ENCODE data around the gene CABLES2. TPM values are rescaled to one million over a fixed set of nuclear protein-coding genes. Genes with fewer than 3 reads are reported as not detected.
A peak's percentile ranks its signal among the peaks of the same experiment; 100 is the strongest.

Gene CABLES2
- total RNA-seq, 6 experiments from 2014 or later, result 1.4 to 2.9 (median 2.5) TPM

GRCh38 chr20:62356589-62357186 lies 50.4 kb downstream of the CABLES2 start:
- Histone ChIP-seq H3K4me3 (no peak overlapping the region), H3K36me3 (peaks cover 0 to 2% (median 0%) of the 10 kb centered on the region in 4 donors), H3K27ac (peak overlapping the region in 2 of 3 donors; percentile 63 to 66), H3K27me3 (no peaks in the 10 kb centered on the region), H3K9me3 (no peaks in the 10 kb centered on the region), H3K4me1 (peaks cover 0 to 63% (median 32%) of the 10 kb centered on the region in 4 donors)
- intact Hi-C loops (cut with DNase I), result loop anchor here in 1 of 2 donors (10.0 kb wide), 1 partner anchor 52 kb away; the partner anchor contains the start of gene ADRM1
- no peak for TF ChIP-seq CTCF (IDR thresholded peaks at IDR 0.05)
- TF ChIP-seq POLR2A (IDR thresholded peaks at IDR 0.05), result no peak
- WGBS (ENCODE audit: insufficient coverage, low coverage, low lambda C conversion rate, missing lambda C conversion rate), result 60% methylated on average over 1 of the region's 17 CpGs
- peak in 2 of 3 donors; percentile 21 to 54 for DNase-seq
- no peak for ATAC-seq

- H3K4me1 ChIP-seq, result peaks cover 0 to 63% (median 32%) of the 10 kb centered on the region in 4 donors
- H3K9me3 ChIP-seq, result no peaks in the 10 kb centered on the region
- intact Hi-C loops (cut with DNase I), result loop anchor here in 1 of 2 donors (10.0 kb wide), 1 partner anchor 51 kb away; the partner anchor contains the start of gene ADRM1
- peak in 1 of 3 donors; percentile 34 for DNase-seq
- peaks cover 0 to 6% (median 0%) of the 10 kb centered on the region in 4 donors for H3K36me3 ChIP-seq
- ATAC-seq, result no peak
- TF ChIP-seq POLR2A (IDR thresholded peaks at IDR 0.05) (no peak), CTCF (IDR thresholded peaks at IDR 0.05) (no peak)
- peak overlapping the region; percentile 62 to 66 (median 63) for H3K27ac ChIP-seq
- no peaks in the 10 kb centered on the region for H3K27me3 ChIP-seq
- no peak overlapping the region for H3K4me3 ChIP-seq
- 21% methylated on average over 11 of the region's 29 CpGs for WGBS (ENCODE audit: insufficient coverage, low coverage, low lambda C conversion rate, missing lambda C conversion rate)
Observed at GRCh38 chr20:62355878-62356588, 51.1 kb downstream of the CABLES2 start.

- Histone ChIP-seq H3K36me3 (peaks cover 0 to 6% (median 0%) of the 10 kb centered on the region in 4 donors), H3K27ac (peak overlapping the region; percentile 43 to 66 (median 62)), H3K4me1 (peaks cover 0 to 63% (median 32%) of the 10 kb centered on the region in 4 donors), H3K27me3 (no peaks in the 10 kb centered on the region), H3K4me3 (no peak overlapping the region), H3K9me3 (no peaks in the 10 kb centered on the region)
- TF ChIP-seq POLR2A (IDR thresholded peaks at IDR 0.05), result no peak
- TF ChIP-seq CTCF (IDR thresholded peaks at IDR 0.05), result no peak
- WGBS (ENCODE audit: insufficient coverage, low coverage, low lambda C conversion rate, missing lambda C conversion rate), result no CpG with 5 or more reads among the region's 11 CpGs
- DNase-seq (peak in 2 of 3 donors; percentile 72 to 81), ATAC-seq (peak; percentile 19 to 56 (median 37))
- intact Hi-C loops (cut with DNase I), result loop anchor here in 1 of 2 donors (10.0 kb wide), 1 partner anchor 51 kb away; the partner anchor contains the start of gene ADRM1
Observed at GRCh38 chr20:62355516-62355877, 51.6 kb downstream of the CABLES2 start.

GRCh38 chr20:62354811-62355341 lies 52.2 kb downstream of the CABLES2 start:
- WGBS (ENCODE audit: insufficient coverage, low coverage, low lambda C conversion rate, missing lambda C conversion rate), result no CpG with 5 or more reads among the region's 16 CpGs
- H3K27ac ChIP-seq, result peak overlapping the region; percentile 43 to 66 (median 62)
- H3K36me3 ChIP-seq, result peaks cover 0 to 6% (median 0%) of the 10 kb centered on the region in 4 donors
- H3K9me3 ChIP-seq, result no peaks in the 10 kb centered on the region
- intact Hi-C loops (cut with DNase I), result loop anchor here in 1 of 2 donors (10.0 kb wide), 1 partner anchor 50 kb away; the partner anchor contains the start of gene ADRM1
- H3K4me3 ChIP-seq, result no peak overlapping the region
- no peaks in the 10 kb centered on the region for H3K27me3 ChIP-seq
- H3K4me1 ChIP-seq, result peaks cover 0 to 63% (median 32%) of the 10 kb centered on the region in 4 donors
- DNase-seq, result peak in 1 of 3 donors; percentile 17
- ATAC-seq, result no peak
- no peak for TF ChIP-seq CTCF (IDR thresholded peaks at IDR 0.05)
- TF ChIP-seq POLR2A (IDR thresholded peaks at IDR 0.05), result no peak
